NCI-H1930 (cell line): ENCODE data around the gene RAB37.

Experiments
- DNase-seq, 2 experiments: peaks; one replicate each; lab custom pipeline; 2025; lab: John Stamatoyannopoulos, UW

The RAB37 gene

DNA sequence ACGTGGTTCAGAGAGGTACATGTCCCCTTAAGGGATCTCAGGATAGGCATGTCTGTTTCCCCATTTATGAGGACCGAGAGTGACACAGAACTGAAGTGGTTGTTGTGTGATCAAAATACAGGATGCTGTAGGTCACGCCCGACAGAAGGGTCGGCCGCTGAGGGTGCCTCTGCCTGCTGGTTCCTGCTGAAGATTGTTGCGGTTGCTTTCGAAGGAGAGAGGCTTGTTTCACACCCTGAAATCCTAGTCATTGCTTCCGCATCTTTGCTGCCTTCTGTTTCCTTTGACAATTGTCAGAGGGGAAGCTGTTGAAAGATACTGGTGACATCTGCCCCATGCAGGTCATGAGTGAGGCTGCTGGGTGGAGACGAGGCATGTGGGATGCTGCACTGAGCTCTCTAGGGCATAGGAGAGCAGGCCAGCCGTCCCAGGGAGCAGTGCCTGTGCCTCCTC, 42.9 kb downstream of the RAB37 start:
- no peak for DNase-seq

DNA sequence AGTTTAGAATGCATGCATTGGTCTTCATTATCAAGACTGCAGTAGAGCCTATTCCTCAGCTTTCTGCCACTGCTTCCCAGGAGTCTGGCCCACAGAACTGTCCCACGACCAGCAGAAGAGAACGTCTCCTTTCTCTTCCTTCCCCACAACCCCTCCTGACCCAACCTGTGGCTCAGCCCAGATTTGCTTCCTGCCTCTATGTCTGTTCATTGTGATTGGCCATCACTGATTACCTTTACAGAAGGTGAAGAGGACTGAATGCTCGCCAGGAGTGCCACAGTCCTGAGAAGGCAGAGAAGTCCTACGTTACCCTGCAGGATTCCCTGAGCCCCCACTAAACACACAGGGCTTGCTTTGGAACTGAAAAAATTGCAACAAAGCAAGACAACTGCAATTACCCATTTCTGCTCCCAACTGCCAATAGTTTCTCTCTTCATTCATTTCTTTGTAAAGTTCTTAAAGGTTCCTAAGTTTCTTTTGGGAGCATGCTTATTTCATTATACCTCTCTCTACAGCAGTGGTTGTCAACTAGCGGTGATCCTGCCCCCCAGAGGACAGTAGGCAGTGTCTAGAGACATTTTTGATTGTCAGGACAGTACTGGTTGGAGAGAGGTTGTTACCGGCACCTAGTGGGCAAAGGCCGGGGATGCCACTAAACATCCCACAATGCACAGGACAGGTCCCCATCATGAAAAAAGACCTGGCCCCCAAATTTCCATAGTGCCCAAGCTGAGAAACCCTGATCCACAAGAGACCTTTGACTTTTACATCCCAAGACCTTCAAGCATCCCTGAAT, 43.6 kb downstream of the RAB37 start:
- no peak for DNase-seq

DNA sequence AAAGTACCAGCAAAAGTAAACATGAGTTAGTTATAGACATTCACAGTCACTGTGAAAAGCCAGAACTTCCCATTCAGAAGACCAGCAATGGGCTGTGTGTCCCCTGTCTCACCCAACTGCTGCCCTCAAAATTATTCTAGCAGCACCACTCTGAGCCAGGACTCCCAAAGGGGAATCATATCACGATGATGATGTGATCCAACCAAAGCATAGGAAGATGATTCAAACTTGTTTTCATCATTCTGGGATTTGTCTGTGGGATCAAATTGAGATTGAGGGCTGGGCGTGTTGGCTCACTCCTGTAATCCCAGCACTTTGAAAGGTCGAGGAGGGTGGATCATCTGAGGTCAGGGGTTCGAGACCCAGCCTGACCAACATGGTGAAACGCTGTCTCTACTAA, 45.5 kb downstream of the RAB37 start:
- no peak for DNase-seq

DNA sequence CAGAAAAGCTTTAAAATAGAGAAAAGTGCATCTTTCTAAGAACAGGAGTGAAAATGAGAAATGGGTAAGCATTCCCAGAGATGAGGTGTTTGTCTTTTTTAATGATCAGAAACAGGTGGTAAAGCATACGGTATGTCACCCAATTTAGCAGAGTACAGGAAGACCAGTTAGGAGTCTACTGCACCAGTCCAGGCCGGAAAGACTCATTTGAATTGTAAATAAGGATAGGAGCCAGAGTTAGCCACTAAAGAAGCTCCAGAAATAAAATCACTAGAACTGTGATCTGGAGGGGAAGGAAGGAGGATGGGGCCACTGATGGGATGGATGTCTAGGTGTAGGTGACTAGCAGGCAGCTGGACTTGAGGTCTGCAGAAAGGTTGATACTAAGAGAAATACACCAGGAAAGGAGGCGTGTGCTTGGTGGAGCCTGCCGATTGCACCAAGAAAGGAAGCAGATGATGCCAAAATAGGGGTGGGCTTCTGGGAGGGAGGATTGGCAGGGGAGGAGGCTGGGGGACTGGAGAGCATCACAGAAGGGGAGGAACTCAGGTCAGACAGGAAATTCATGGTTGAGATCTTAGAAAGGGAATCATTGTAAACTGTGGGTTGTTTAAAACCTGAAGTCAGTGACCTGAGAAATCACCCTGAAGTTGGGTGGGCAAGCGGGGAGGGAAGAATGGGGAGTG, 47.2 kb downstream of the RAB37 start:
- DNase-seq, result no peak

DNA sequence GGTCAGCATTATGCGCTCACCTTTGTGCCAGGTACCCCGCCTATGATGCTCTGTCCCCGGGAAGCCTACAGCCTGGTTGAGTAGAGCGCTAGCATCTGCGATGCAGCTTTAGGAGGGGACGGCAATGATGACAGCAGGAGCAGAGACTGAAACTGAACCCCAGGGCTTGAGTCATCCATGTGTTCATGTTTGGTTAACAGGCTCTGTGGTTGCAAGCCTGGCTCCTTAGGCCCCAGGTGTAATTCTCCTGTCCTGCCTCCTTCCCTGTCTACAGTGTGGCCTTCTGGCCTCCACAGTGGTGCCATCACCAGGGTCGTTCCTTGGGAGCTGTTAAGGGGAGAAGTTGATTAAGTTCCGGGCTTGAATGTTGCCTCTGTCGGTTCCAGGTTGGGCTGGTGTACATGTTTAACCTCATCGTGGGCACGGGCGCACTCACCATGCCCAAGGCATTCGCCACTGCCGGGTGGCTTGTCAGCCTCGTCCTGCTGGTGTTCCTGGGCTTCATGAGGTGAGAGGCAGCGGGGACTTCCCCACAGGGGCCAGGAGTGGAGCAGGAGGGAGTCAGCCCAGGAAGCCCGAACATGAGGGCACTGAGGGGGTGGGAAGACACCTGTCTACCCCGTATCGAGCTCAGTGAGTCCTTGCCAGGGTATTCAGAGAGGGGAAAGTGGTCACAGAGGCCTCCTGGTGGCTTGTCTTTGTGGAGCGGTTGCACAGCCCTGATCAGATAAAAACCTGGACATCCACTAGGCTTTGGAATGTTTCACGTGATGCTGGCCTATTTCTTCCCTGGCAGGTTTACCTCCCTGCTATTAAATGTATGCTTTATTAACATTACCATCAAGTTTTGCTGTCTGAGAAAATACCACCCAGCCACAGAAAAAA, 48.3 kb downstream of the RAB37 start:
- no peak for DNase-seq

DNA sequence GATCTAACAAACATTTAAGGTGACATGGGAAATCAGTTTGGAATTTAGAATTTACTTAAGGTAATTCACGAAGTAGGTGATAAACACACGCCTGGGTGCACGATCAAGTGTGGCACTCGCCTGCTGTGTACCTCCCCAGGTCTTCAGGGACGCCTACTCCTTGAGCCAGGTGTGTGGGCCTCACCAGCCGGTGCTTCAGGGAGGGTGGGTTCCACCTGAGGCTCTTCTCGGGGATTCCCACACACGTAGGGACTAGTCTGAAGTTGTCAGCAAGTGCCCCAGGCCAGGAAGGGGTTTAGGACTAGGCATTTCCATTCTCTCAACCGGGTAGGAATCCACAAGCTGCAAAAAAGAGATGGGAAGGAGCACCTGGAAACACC, 48.9 kb downstream of the RAB37 start:
- DNase-seq, result no peak

DNA sequence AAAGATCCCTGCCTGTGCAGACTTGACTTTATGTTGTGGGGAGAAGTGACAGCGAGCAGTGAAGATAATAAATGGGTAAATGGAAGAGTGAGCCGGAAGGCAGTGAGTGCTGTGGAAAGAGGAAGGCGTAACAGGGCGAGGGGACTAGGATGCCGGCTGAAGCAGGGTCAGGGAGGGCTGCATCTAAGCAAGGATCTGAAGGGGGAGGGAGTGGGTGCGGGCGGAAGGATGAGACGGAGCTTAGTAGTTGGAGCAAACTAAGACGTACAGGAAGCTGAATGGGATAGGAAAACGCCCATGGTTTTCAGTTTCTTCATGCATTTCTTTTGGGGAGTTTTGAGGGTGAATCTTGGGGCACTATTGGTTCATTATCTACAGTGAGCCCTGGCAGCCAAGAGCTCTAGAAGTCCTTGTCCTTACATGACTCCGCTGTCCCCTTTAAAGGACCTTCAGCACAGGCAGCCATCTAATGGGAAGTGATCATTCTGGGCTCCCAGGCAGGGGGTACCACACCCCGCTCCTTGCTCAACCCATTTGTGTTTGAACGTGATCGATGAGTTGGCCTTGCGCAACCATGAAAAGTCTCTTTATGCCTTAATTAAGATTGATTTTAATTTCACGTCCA, 49.5 kb downstream of the RAB37 start:
- DNase-seq, result no peak

DNA sequence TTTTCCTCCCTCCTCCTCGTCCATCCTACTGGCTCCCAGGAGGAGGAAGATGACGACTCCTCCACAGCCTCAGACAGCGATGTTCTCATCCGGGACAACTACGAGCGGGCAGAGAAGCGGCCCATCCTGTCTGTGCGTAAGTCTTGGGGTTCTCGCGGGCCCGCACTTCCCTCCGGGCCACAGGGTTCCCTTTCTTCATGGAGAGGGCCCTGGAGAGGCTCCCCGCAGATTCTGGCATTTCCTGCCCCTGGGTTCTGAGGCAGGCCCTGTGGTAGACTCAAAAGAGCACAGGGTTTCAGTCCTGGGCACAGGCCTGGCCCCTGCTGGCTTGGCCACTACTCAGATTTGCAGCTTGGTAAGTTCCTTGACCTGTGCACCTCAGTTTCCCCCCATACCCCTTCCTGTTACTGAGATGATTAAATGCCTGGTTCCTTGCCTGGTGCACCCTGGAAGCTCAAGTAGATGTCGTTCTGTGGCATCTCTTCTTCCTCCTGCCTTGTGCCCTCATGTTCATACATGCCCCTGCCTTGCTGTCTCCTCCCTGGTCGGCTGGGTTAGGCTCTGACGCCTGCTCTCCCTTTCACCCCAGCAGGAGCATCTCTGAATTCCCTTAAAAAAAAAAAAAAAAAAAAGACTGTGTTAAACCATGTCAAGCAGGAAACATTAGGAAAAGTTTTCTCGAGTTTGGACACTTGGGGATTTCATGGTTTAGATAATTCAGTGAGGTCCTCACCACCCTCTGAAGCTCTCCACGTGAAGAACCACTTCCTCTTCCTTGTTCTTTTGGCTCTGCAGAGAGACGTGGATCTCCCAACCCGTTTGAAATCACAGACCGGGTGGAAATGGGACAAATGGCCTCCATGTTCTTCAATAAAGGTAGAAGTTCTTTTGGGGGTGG, 53.4 kb downstream of the RAB37 start:
- no peak for DNase-seq

DNA sequence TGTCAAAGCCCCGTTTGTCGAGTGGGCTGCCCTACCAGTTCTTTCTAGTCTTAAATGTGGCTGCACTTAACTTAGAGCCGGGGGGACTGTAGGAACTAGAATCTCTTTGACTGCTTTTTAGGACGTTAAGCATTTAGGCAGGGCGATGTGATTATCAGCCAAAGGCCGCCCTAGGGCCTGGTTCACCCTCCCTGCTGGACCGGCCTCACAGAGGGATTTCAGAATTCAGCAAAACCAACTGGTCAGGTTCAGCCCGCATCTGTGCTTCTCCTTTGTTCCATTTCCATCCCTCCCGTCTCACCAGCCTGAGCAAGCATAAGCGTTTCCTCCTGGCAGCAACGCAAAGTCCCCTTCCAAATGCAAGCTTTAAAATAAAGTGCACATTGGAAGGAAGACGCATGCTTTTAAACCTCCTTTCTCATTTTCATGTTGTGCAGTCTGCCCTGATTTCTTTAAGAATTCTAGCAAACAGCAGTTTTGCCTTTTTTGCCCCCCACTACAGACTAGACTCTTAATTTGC, 55.6 kb downstream of the RAB37 start:
- DNase-seq, result no peak

DNA sequence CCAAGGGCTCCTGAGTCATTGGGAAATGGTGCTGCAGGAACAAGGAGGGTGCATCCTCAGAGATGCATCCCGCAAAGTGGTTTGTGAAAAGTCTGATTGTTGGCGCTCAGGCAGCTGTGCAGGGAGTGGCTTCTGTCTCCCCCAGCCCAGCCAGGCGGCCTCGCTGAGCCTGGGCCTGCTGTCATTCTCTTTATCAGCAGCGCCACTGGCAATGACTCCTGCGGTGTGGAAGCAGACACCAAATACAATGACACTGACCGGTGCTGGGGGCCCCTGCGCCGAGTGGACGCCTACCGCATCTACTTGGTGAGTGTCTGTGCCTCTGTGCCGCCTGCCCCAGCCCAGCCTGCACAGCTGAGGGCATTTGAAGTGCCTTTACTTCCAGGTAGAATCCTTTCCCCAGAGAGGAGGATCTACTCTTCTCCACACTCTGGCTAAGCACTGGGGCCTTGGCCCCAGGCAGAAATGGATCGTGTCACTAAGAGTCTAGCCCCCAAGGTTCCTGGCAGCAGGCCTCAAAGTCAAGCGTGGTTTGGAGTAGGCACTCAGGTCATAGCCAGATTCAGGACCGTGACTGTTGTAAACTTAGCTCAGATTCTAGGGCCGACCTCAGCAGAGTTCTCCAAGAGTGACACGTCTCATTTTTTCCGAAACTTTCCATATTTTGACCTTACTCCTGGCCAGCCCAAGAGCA, 58.4 kb downstream of the RAB37 start:
- no peak for DNase-seq

DNA sequence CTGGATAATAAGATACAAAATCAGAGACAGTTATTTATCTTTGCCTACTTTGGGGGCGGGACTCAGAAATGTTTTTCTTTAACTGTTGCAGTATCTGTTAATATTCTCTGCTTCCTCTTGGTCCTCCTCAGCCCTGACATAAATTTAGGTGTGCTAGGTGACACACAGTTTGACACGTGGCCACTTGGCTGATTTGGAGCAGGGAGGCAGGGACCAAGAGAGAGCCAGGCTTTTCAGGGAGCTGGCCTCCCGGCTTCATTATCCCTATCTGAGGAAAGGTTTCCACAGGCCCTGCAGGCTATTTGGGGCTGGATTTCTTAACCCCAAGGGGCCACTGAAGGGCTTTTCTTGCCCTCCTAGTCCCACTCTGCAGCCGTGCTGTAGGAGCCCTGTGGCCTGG, 59.2 kb downstream of the RAB37 start:
- no peak for DNase-seq

DNA sequence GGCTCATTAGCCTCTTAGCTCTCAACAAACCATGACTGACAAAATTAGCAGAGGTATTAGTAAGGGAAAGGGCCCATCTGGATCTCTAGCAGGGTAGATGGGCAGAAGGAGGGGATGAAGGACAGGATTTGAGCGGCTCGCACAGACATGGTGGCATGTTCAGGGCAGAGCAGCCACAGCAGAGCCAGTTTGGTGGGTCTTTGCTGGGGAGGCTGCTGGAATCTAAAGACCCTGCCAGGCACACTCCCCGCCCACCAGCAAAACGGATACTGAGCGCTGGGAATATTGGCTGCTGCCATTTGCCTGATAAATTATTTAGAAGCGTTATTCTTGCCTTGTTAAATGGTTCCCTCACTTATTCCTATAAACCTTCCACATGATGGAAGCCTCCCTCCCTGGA, 59.8 kb downstream of the RAB37 start:
- no peak for DNase-seq
